ENCODE data around the gene CALD1.
"Not testable (repeated sequence)": the region's sequence is repeated elsewhere in the genome, so short reads cannot be mapped to it uniquely, and the experiment has no call there.

The CALD1 gene

GRCh38 chr7:134948246-134948645, 168.8 kb downstream of the CALD1 start:
- no peak for DNase-seq (ENCODE audit: low read depth, low spot score)

GRCh38 chr7:134948736-134949135, 169.3 kb downstream of the CALD1 start:
- DNase-seq (ENCODE audit: low read depth, low spot score), result no peak

- DNase-seq (ENCODE audit: low read depth, low spot score), result no peak
These were observed 169.7 kb downstream of the CALD1 start for GRCh38 chr7:134949171-134949570.

- DNase-seq (ENCODE audit: low read depth, low spot score), result no peak
These were observed 175.0 kb downstream of the CALD1 start for GRCh38 chr7:134954197-134955082.

- DNase-seq (ENCODE audit: low read depth, low spot score), result no peak
These were observed 177.6 kb downstream of the CALD1 start for GRCh38 chr7:134957005-134957404.

GRCh38 chr7:134959810-134960209, 180.4 kb downstream of the CALD1 start:
- DNase-seq (ENCODE audit: low read depth, low spot score), result no peak

- DNase-seq (ENCODE audit: low read depth, low spot score), result no peak
These were observed 182.9 kb downstream of the CALD1 start for GRCh38 chr7:134962270-134962780.

- no peak for DNase-seq (ENCODE audit: low read depth, low spot score)
These were observed 183.6 kb downstream of the CALD1 start for GRCh38 chr7:134963036-134963435.

- DNase-seq (ENCODE audit: low read depth, low spot score), result no peak
These were observed 187.3 kb downstream of the CALD1 start for GRCh38 chr7:134966691-134967090.

GRCh38 chr7:134968110-134968509, 188.7 kb downstream of the CALD1 start:
- no peak for DNase-seq (ENCODE audit: low read depth, low spot score)

- not testable (repeated sequence) for DNase-seq (ENCODE audit: low read depth, low spot score)
These were observed 202.2 kb downstream of the CALD1 start for GRCh38 chr7:134981645-134982044.

GRCh38 chr7:134985894-134986362, 206.5 kb downstream of the CALD1 start:
- no peak for DNase-seq (ENCODE audit: low read depth, low spot score)

- peak; percentile 77 for DNase-seq (ENCODE audit: low read depth, low spot score)
These were observed 207.2 kb downstream of the CALD1 start, which contains the start of gene AGBL3 for GRCh38 chr7:134986363-134987251. Gene AGBL3, plus strand, starts transcription at chr7:134986508. Its CDS starts 1,426 bp downstream, at chr7:134987934.

- DNase-seq (ENCODE audit: low read depth, low spot score), result no peak
These were observed 208.7 kb downstream of the CALD1 start for GRCh38 chr7:134988161-134988560.

- no peak for DNase-seq (ENCODE audit: low read depth, low spot score)
These were observed 212.3 kb downstream of the CALD1 start for GRCh38 chr7:134991469-134992339.

GRCh38 chr7:134992626-134993179, 213.3 kb downstream of the CALD1 start:
- peak; percentile 36 for DNase-seq (ENCODE audit: low read depth, low spot score)

GRCh38 chr7:134993877-134994456, 214.5 kb downstream of the CALD1 start:
- no peak for DNase-seq (ENCODE audit: low read depth, low spot score)

GRCh38 chr7:134995239-134996096, 216.0 kb downstream of the CALD1 start:
- no peak for DNase-seq (ENCODE audit: low read depth, low spot score)

GRCh38 chr7:134996097-134996550, 216.7 kb downstream of the CALD1 start:
- peak; percentile 67 for DNase-seq (ENCODE audit: low read depth, low spot score)
